Stimulated activated CD4-positive, alpha-beta T cell treated with anti-CD3 and anti-CD28 coated beads, Interleukin-15, amount 100 ng/mL, for 48 hours (primary cell): ENCODE data around the gene AHRR.
"Not testable (repeated sequence)": the region's sequence is repeated elsewhere in the genome, so short reads cannot be mapped to it uniquely, and the experiment has no call there.

Source experiments
- DNase-seq, 2 donors: peaks; one replicate each; pipeline ENCODE4 v3.0.0-alpha.2; 2020; ENCODE audit warnings: low read depth in 2 of 2

AHRR gene

DNA sequence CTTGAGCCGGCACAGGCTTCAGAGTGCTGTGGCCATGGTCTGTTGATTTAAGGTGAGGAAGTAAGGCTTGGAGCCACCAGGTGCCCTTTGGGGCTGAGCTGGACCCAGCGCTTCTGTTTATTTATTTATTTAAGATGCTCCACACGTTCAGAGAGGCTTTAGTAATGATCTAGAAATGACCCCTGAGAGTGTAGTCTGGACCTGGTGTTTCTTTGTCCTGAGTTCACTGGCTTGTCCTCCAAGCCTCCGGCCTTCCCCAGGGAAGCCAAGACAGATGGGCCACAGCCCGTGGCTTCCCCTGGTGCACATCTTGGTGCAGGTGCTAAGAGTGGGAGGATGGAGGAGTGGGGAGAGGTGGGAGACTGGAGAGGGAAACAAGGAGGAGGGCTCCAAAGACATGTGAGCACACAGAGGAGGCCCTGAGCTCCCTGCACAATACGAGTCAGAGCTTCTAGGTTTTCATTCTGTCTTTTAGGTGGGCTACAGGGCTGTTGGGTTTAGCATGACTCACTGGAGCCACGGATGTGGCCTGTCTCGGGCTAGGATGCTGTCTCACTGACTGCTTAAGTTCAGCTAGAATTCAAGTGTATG, 56.9 kb downstream of the AHRR start:
- no peak for DNase-seq

DNA sequence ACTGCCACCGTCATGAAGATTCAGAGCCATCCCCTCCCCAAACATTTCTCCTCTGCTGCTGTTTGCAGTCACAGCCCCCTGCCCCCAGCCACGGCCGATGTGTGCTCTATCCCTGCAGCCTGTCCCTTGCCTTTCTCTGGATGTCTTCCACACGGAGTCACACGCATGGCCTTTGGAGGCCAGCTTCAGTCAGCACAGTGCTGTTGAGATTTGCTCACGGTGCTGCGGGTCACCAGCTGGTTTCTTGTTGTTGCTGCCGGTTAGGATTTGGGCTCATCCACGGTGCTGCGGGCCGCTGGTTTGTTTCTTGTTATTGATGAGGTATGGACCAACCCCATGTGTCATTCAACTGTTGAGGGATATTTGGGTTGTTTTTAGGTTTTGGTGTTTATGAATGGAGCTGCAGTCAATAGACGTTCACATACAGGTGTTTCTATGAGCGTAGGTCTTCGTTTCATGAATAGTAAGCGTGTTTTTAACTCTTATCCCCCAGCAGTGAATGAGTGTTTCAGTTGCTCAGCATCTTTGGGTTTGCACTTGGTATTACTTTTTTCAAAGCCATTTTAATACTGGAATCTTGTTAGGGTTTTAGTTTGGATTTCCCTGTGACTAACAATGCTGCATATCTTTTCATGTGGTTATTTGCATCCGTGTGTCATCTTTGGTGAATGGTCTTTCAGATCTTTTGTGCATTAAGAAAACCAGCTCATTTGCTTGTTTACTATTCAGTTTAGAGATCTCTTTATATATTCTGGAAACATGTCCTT, 57.6 kb downstream of the AHRR start:
- DNase-seq = no peak

DNA sequence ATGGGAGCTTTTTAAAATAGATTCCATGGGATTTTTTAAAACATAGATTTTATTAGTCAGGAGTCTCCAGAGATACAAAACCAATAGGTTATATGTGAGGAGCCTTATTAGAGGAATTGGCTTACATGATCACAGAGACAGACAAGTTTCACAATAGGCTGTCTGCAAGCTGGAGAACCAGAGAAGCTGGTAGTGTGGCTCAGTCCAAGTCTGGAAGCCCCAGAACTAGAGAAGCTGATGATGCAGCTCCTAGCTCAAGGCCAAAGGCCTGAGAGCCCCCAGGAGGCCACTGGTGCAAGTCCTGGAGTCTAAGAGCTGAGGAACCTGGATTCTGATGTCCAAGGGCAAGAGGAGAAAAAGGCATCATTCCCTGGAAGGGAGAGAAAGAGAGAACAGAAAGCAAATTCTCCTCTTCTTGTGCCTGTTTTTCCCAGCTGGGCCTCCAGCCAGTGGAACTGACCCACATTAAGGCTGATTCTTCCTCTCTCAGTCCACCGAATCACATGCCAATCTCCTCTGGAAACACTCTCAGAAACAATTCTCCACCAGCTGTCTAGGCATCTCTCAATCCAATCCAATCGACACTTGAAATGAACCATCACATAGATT, 59.3 kb downstream of the AHRR start:
- no peak for DNase-seq

DNA sequence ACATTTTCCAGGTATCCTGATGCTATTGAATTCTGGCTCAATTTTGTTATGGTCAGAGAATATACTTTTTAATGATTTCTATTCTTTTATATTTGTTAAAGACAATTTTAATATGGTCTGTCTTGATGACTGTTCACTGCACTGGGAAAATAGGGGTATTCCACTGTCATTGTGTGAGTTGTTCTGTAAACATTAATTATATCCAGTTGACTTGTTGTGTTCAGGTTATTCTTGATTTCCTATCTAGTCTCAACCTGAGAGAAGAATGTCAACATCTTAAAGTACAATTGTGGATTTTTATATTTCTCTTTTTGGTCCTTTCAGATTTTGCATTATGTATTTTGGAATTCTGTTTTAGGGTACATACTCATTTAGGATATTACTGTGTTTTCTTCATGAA, 61.6 kb downstream of the AHRR start:
- no peak for DNase-seq

DNA sequence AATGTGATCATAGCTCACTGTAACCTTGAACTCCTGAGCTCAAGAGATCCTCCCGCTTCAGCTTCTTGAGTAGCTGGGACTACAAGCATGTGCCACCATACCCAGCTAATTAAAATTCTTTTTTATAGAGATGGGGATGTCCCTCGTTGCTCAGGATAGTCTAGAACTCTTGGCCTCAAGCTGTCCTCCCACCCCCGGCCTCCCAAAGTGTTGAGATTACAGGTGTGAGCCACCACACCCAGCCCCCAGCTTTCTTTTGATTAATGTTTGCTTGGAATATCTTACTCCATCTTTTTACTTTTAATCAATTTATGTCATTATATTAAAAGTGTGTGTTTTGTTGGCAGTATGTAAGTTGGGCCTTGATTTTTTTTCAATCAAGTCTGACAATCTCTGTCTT, 62.1 kb downstream of the AHRR start:
- no peak for DNase-seq

DNA sequence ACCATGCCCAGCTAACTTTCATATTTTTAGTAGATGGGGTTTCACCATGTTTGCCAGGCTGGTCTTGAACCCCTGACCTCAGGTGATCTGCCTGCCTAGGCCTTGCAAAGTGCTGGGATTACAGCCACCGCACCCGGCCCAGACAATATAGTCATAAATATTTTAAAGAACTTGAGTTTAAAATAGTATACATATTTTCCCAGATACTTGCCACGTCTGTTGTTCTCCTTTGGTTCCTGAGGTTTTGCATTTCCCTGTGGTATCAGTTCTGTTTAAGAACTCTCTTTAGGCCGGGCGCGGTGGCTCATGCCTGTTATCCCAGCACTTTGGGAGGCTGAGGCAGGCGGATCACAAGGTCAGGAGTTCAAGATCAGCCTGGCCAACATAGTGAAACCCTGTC, 63.1 kb downstream of the AHRR start:
- DNase-seq = not testable (repeated sequence)

DNA sequence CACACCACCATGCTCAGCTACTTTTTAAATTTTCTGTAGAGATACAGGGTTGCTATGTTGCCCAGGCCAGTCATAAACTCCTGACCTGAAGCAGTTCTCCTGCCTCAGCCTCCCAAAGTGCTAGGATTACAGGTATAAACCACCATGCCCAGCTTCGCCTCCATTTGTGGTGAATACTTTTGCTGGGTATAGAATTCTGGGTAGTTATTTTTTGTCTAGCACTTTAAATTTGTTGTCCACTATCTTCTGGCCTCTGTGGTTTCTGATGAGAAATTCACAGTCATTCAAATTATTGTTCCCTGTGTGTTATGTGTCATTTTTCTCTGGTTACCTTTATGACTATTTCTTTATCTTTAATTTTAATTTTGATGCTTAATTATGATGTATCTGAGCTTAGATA, 63.8 kb downstream of the AHRR start:
- no peak for DNase-seq

DNA sequence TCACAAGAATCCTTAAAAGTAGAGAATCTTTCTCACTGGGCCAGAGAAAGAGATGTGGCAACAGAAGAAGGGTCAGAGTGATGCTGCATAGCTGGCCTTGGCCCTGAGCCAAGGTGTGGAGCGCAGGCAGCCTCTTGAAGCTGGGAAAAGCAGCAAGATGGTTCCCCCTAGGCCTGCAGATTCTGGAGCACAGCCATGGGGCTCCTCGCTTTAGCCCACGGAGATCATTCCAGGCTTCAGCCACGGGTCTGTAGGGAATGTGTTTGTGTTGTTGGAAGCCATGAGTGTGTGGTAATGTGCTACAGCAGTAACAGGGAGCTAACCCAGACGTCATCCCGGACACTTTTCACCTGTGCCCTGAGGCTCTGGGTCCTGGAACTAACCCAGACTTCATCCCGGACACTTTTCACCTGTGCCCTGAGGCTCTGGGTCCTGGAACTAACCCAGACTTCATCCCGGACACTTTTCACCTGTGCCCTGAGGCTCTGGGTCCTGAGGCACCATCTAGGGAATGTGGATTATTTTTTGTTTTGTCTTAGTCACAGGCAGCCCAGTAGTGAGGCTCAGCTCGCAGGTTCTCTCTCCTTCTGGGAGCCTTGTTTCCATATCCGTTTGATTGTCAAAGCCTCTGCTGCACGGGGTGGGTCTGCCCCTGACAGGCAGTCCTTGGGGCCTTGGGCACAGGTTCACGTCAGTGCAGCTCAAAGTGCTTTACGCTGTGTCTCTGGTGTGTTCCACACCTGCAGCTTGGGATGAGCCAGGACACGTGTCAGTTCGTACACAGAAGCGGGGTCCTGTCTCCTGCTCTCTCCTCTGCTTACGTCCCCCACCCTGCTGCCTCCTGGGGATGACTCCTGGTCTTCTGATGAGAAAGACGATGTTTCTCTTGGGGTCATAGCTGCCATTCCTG, 65.2 kb downstream of the AHRR start:
- DNase-seq = no peak

DNA sequence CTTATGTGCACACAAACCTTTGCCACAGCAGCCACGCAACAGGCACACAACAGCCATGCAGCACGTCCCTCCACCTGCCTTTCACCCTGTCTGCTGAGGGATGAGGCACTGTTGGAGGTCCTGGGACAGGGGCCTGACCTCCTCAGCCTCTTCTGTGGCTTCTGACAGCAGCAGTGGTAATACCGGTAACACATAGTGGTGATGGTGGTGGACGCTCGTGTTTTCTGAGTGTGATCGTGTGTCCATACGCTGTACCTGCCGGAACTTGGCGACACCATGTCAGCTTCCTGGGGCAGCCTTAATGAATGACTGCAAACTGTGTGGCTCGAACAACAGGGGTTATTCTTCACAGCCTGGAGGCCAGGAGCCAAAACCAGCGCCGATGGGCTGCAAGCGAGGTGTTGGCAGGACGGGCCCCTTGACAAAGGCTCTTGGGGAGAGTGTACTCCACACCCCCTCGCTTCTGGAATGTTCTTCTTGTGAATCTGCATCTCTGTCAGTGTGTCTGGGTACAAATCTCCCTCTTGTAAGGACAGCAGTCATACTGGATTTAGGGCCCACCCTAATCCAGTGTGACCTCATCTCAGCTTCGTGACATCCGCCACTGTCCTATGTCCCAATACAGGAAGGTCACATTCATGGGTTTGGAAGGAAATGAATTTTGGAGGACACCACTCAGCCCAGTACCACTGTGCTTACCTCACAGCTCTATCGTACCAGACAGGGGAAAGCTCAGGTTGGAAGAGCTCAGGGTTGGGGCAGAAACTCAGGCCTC, 66.2 kb downstream of the AHRR start:
- no peak for DNase-seq

DNA sequence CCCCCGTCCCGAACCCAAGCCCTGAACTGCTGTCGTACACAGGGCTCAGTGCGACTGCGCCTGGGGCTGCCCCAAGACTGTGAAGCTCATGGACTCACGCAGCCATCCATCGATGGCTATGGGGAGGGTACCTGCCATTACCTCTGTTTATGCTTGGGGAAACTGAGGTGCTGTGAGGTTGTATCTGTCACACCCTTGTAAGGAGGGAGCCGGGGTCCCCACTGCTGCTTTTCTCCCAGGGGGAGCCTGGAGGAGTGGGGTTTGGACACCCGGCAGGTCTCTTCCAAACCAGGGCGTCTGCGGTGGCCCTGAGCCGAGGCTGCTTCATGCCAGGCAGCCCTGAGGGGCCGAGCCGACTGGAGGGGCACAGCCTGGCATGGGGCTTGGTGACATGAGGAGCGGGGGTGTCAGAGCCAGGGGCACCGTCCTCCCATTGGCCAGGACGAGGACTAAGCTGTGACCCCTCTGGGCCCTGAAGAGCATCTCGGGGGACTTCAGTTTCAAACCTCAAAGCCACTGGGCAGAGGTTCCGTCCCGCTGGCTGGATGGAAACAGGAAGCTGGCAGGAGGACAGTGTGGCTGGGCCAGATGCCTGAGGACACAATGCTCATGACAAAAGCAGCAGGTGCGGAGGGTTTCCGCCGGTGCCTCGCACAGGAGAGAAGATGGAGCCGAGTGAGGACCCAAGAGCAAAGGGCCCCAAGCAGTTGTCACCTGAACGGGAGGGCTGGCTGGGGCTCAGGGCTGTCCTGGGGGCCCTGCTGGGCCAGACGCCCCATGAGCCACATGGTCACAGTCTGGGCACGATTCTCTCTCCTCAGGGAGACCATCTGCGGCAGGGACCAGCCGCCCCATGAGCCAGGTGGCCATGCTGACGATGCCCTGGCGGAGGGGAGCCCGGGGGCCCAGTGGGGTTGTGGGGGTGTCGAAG, 67.0 kb downstream of the AHRR start:
- DNase-seq = no peak

DNA sequence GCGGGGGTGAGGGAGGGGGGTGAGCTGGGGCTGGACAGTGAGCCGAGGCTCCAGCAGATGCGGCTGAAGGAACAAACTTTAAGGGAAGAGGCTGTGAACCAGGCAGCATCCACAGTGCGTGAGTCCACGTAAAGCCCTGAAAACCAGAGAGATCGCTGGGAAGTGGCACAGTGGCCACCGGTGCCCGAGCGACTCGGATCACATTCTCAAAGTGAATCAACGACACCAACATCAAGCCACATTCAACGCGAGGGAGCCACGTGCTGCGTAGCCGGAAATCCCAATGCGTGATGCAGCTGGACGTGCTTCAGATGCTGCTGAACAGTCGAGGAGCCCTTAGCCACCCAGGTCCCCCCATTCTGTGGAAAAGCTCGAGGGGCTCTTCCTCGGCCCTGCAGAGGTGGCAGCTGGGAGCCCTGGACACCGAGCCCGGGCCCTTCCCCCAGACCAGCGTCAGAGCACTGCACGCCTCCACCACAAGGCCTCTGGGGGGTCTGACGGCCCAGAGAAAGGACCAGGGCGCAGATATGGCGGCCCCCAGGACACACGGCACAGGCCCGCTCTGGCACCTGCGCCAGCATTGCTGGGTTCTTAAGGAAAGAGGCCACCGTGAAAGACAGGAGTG, 67.8 kb downstream of the AHRR start:
- no peak for DNase-seq

DNA sequence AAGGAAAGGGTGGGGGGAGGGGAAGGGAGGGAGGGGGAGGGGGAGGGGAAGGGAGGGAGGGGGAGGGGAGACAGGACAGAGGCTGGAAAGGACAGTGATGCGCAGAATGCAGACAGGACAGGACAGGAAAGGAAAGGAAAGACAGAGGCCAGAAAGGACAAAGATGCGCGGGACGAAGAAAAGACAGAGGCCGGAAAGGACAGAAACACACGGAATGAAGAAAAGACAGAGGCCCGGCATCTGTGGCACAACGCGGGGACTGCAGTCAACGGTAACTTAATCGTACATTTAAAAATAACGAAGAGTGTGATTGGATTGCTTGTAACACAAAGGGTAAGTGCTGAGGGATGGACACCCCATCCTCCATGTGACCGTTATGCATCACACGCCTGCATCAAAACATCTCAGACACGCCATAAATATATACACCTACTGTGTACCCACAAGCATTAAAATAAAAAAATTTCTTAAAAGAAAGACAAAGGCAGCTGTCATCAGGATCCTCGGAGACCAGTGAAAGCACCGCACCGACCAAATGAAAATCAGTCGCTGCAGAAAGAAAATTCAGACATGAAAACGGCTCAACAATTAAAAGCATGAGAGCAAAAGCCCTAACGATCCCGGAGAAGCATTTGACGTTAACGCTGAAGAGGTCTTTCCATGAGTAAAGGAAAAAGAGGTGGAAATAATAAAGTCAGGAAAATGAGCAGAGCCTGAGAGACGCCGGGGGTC, 68.5 kb downstream of the AHRR start:
- no peak for DNase-seq

DNA sequence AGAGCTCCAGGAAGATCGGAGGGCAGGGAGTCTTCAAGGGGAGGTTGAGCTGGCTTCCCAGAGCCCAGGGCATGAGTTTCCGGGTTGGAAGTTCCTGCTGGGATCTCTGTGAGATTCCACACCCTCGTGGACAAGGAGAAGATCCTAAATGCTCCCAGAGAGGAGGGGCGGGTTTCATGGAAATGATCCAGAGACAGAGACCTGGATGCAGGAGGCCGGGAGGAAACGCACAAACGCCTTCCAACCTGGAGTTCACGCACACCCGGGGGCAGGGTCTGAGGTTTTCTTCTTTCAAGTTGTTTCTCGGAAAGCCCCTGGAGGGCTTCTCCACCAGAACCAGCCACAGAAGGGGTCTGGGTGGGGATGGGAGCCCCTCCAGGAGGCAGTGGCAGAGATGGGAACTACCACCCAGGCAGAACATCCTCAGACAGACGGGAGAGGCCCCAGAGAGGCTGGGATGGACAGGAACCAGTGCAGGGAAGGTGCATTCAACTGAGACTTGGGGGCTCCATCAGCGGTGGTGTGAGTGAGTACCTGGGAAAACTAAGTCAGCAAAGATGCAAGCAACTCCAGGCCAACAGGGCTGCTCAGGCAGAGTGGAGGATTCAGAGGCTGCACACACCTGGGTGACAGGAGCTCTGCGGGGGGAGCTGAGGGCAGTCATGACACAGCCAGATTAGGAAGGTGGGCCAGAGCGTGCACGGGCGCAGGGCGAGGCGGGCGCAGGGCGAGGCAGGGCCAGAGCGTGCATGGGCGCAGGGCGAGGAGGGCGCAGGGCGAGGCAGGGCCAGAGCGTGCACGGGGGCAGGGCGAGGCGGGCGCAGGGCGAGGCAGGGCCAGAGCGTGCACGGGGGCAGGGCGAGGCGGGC, 69.3 kb downstream of the AHRR start:
- no peak for DNase-seq

DNA sequence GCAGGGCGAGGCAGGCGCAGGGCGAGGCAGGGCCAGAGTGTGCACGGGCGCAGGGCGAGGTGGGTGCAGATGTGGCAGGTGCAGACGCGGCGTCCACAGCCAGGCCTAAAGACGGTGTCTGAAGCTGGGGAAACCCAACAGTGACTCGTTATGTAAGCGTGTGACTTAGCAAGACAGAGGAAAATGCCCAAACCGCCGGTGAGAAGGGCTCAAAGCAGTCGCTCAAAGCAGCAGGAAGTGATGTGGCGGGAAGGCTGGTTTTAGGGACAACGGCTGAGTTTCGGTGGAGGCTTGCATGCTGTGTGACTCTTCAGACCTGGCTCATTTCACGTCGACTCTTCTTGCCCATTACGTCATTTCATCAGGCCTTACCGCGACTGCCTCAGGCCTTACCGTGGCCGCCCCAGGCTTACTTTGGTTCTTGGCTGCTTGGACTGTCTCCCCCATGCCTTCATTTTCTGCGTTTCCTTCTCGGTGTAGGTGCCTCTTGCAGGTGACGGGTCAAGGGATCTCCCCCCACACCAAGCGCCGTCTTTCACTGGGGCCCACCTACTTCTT, 71.0 kb downstream of the AHRR start:
- peak; percentile 79 to 87 for DNase-seq

DNA sequence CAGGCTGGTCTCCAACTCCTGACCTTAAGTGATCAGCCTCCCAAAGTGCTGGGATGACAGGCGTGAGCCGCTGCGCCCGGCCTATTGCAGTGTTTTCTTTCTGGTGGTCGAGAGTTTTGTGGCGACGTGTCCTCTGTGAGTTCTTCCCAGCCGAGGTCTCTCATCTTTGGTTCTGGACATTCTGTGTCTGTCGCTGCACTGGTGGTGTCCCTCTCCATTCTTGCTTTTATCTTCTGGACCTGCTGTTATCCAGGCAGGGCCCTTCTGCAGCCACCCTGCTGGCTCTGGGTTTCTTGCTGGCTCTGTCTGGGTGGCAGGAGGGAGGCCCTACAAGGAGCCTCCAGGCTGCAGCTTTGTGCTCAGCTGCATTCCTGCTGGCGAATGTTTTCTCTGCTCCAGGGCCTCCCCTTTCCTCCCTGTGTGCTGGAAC, 72.3 kb downstream of the AHRR start:
- DNase-seq = no peak

DNA sequence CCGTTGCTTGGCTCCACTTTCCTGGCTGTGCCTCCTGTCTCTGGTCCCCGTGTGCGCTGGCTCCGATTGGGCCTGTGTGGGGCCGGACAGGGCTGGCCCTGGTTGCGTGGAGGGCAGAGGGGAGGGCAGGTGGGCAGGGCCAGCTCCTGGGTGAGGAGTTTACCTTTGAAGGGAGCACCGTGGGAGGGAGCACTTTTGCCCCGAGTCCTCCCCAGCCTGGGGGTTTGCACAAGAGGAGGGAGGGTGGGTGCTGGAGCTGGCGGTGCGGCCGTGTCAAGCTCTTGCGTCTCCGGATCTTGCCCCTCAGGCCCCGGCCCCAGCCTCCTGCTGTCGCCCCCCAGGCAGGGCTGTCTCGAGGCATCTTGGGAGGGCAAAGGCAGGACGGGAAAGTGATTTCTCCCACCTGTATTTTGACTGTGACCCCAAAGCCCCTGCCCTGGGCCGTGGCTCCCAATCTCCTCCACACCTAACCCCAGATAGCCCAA, 73.2 kb downstream of the AHRR start:
- no peak for DNase-seq

DNA sequence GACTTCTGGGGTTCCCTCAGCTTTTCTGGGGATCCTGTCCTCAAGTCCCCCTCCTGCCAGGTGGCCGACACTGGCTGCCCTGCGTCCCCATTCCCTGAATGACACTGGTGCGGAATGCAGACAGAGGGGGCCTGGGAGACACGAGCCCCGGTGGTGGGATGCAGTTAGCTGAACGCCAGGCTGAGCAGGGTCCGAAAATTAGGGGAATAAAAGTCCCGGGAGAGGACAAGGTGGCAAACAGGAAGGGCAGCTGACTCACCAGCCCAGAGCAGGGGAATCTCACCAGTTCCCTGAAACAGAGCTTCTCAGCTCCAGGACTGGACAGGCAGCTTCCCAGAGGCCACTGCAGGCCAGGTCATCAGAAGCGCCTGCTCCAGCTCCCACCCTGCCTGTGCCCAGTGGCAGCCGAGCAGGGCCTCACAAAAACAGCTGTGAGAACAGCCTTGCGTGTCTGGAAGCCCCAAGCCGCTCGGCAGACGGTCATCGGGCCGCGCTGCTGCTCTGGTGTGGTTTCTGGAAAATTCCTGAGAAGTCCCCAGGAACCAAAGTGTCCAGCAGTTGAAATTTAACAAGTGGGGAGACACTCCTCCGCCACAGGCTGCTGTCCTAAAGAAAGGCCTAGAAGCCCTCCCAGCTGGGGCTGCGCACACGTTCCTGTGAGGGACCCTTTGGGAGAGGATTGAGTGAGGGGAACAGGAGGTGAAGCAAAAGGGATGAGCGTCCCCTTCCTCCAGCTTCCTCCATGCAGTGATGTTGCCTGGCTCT, 73.8 kb downstream of the AHRR start:
- no peak for DNase-seq
